DMS 273 (cell line): ENCODE measurements around the gene ARHGEF3.
A peak's percentile ranks its signal among the peaks of the same experiment; 100 is the strongest.
"Not testable (repeated sequence)": the region's sequence is repeated elsewhere in the genome, so short reads cannot be mapped to it uniquely, and the experiment has no call there.

Experiments
- DNase-seq: peaks from one replicate; lab custom pipeline; 2025; ENCODE audit not compliant: unreplicated experiment; lab: John Stamatoyannopoulos, UW

ARHGEF3 gene

GRCh38 chr3:56773986-56774385, 27.8 kb downstream of the ARHGEF3 start:
- peak; percentile 72 for DNase-seq

GRCh38 chr3:56772952-56773938, 28.5 kb downstream of the ARHGEF3 start:
- DNase-seq = peak; percentile 38

GRCh38 chr3:56771376-56771775, 30.4 kb downstream of the ARHGEF3 start:
- DNase-seq = peak; percentile 25

- DNase-seq = peak; percentile 85
Observed at GRCh38 chr3:56769116-56769707, 32.5 kb downstream of the ARHGEF3 start.

- DNase-seq = no peak
Observed at GRCh38 chr3:56764904-56765547, 36.7 kb downstream of the ARHGEF3 start.

GRCh38 chr3:56764184-56764583, 37.6 kb downstream of the ARHGEF3 start:
- DNase-seq = no peak

GRCh38 chr3:56763233-56763632, 38.5 kb downstream of the ARHGEF3 start:
- DNase-seq = peak; percentile 21

GRCh38 chr3:56762718-56763117, 39.0 kb downstream of the ARHGEF3 start:
- no peak for DNase-seq

- DNase-seq = peak; percentile 46
Observed at GRCh38 chr3:56761887-56762651, 39.7 kb downstream of the ARHGEF3 start.

GRCh38 chr3:56761023-56761422, 40.7 kb downstream of the ARHGEF3 start:
- no peak for DNase-seq

GRCh38 chr3:56759532-56759931, 42.2 kb downstream of the ARHGEF3 start:
- DNase-seq = no peak

GRCh38 chr3:56758539-56758981, 43.2 kb downstream of the ARHGEF3 start:
- DNase-seq = no peak

- DNase-seq = not testable (repeated sequence)
Observed at GRCh38 chr3:56758042-56758441, 43.7 kb downstream of the ARHGEF3 start.

- no peak for DNase-seq
Observed at GRCh38 chr3:56754741-56755417, 46.9 kb downstream of the ARHGEF3 start.

- DNase-seq = no peak
Observed at GRCh38 chr3:56753206-56753820, 48.4 kb downstream of the ARHGEF3 start.

- no peak for DNase-seq
Observed at GRCh38 chr3:56751056-56751707, 50.6 kb downstream of the ARHGEF3 start.

GRCh38 chr3:56748663-56749231, 53.0 kb downstream of the ARHGEF3 start:
- no peak for DNase-seq

- DNase-seq = no peak
Observed at GRCh38 chr3:56747150-56747549, 54.6 kb downstream of the ARHGEF3 start.

- no peak for DNase-seq
Observed at GRCh38 chr3:56744016-56744415, 57.7 kb downstream of the ARHGEF3 start.
